ENCODE measurements around the gene PMEPA1. TPM values are rescaled to one million over a fixed set of nuclear protein-coding genes. Genes with fewer than 3 reads are reported as not detected.

PMEPA1 gene
- total RNA-seq, 1 experiment from 2014 or later, result 89.8 TPM

DNA sequence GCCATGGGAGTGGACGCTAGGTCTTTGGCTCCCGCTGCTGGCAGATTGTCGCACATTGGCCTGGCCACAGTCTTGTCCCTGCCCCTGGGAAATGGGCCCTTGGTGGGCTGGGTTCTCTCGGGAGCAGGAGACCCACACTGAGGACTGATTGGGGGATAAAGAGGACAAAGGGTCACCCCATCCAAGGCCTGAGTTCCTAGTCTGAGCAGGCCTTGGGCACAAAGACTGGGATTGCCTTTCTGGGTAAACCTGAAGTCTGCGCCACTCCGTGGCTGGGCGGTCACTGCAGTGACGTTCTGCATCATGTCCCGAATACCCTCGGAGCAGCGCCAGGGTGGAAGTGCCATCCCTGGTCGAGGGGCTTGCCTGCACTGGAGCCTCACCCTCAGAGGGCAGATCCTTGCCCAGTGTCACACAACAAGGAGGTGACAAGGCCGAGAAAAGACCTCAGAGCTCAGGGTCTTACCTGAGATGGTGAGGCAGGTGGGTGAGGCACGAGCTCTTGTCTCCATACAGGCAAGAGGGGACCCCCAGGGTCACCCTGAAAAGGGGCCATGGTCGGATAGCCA lies 53.5 kb downstream of the PMEPA1 start:
- intact Hi-C loops (cut with micrococcal nuclease; ENCODE audit: unreplicated experiment), result no loop called here
- Histone ChIP-seq H3K27me3 (ENCODE audit: control insufficient read depth, insufficient read depth, low read length) (no peaks in the 10 kb centered on the region), H3K4me1 (ENCODE audit: control insufficient read depth, insufficient read depth, low read length) (peaks cover 11% of the 10 kb centered on the region), H3K36me3 (ENCODE audit: control insufficient read depth, insufficient read depth, low read length) (peaks cover 5% of the 10 kb centered on the region), H3K27ac (ENCODE audit: low read length) (no peak overlapping the region), H3K9me3 (ENCODE audit: control insufficient read depth, insufficient read depth, low read depth, low read length) (no peaks in the 10 kb centered on the region), H3K4me3 (ENCODE audit: low read depth in 2 of 2, low read length in 2 of 2) (no peak overlapping the region)
- no TSS peak for BruUV-seq (replicated peaks)
- no peak for DNase-seq (ENCODE audit: low read depth, low spot score)
- TF ChIP-seq TCF7L2 (IDR thresholded peaks at IDR 0.05; ENCODE audit: low read depth, low read length) (no peak), SIN3A (IDR thresholded peaks at IDR 0.05; ENCODE audit: borderline replicate concordance, insufficient read depth, low read depth, low read length) (no peak), POLR2AphosphoS5 (IDR thresholded peaks at IDR 0.05; ENCODE audit: low read depth, low read length) (no peak)
- TF ChIP-seq, protein P1, sequence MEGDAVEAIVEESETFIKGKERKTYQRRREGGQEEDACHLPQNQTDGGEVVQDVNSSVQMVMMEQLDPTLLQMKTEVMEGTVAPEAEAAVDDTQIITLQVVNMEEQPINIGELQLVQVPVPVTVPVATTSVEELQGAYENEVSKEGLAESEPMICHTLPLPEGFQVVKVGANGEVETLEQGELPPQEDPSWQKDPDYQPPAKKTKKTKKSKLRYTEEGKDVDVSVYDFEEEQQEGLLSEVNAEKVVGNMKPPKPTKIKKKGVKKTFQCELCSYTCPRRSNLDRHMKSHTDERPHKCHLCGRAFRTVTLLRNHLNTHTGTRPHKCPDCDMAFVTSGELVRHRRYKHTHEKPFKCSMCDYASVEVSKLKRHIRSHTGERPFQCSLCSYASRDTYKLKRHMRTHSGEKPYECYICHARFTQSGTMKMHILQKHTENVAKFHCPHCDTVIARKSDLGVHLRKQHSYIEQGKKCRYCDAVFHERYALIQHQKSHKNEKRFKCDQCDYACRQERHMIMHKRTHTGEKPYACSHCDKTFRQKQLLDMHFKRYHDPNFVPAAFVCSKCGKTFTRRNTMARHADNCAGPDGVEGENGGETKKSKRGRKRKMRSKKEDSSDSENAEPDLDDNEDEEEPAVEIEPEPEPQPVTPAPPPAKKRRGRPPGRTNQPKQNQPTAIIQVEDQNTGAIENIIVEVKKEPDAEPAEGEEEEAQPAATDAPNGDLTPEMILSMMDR (IDR thresholded peaks at IDR 0.05), result no peak
- TF ChIP-seq, protein P2, sequence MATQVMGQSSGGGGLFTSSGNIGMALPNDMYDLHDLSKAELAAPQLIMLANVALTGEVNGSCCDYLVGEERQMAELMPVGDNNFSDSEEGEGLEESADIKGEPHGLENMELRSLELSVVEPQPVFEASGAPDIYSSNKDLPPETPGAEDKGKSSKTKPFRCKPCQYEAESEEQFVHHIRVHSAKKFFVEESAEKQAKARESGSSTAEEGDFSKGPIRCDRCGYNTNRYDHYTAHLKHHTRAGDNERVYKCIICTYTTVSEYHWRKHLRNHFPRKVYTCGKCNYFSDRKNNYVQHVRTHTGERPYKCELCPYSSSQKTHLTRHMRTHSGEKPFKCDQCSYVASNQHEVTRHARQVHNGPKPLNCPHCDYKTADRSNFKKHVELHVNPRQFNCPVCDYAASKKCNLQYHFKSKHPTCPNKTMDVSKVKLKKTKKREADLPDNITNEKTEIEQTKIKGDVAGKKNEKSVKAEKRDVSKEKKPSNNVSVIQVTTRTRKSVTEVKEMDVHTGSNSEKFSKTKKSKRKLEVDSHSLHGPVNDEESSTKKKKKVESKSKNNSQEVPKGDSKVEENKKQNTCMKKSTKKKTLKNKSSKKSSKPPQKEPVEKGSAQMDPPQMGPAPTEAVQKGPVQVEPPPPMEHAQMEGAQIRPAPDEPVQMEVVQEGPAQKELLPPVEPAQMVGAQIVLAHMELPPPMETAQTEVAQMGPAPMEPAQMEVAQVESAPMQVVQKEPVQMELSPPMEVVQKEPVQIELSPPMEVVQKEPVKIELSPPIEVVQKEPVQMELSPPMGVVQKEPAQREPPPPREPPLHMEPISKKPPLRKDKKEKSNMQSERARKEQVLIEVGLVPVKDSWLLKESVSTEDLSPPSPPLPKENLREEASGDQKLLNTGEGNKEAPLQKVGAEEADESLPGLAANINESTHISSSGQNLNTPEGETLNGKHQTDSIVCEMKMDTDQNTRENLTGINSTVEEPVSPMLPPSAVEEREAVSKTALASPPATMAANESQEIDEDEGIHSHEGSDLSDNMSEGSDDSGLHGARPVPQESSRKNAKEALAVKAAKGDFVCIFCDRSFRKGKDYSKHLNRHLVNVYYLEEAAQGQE (IDR thresholded peaks at IDR 0.05; ENCODE audit: insufficient read depth in 1 of 2, low read depth in 2 of 2, low read length in 1 of 2), result no peak
- ChIA-PET CTCF (no interaction called here), POLR2A (interaction anchor here (0.5 kb wide), 1 partner anchor 42 kb away, joined by 3 read pairs; no protein-coding TSS in a partner anchor)
- in situ Hi-C loops (cut with HindIII; ENCODE audit: low pct_unique_long_range_greater_than_20kb, low sequenced_read_pairs), result no loop called here
- ATAC-seq, result no peak

DNA sequence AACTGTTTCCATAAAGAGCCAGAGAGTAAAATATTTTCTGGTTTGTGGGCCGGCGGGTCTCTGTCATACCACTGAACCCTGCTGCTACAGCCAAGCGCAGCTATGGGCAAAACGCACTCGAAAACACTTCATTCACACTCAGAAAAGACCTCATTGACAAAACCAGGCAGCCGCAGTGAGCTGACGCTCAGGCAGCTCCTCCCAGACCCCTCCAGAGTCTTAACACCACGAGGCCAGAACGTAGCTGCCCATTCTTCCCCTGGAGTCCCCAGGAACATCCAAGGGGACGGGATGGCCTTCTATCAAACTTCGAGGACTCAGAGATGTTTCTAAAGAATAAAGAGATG lies 54.0 kb downstream of the PMEPA1 start:
- H3K27ac ChIP-seq (ENCODE audit: low read length), result no peak overlapping the region
- DNase-seq (ENCODE audit: low read depth, low spot score) (no peak), ATAC-seq (no peak)
- ChIA-PET POLR2A (no interaction called here), CTCF (no interaction called here)
- intact Hi-C loops (cut with micrococcal nuclease; ENCODE audit: unreplicated experiment), result no loop called here
- BruUV-seq (replicated peaks), result no TSS peak
- peaks cover 7% of the 10 kb centered on the region for H3K36me3 ChIP-seq (ENCODE audit: control insufficient read depth, insufficient read depth, low read length)
- H3K27me3 ChIP-seq (ENCODE audit: control insufficient read depth, insufficient read depth, low read length), result no peaks in the 10 kb centered on the region
- peaks cover 11% of the 10 kb centered on the region for H3K4me1 ChIP-seq (ENCODE audit: control insufficient read depth, insufficient read depth, low read length)
- TF ChIP-seq, protein P1 (IDR thresholded peaks at IDR 0.05), result no peak
- TF ChIP-seq, protein P2 (IDR thresholded peaks at IDR 0.05; ENCODE audit: insufficient read depth in 1 of 2, low read depth in 2 of 2, low read length in 1 of 2), result no peak
- TF ChIP-seq POLR2AphosphoS5 (IDR thresholded peaks at IDR 0.05; ENCODE audit: low read depth, low read length) (no peak), TCF7L2 (IDR thresholded peaks at IDR 0.05; ENCODE audit: low read depth, low read length) (no peak), SIN3A (IDR thresholded peaks at IDR 0.05; ENCODE audit: borderline replicate concordance, insufficient read depth, low read depth, low read length) (no peak)
- H3K4me3 ChIP-seq (ENCODE audit: low read depth in 2 of 2, low read length in 2 of 2), result no peak overlapping the region
- H3K9me3 ChIP-seq (ENCODE audit: control insufficient read depth, insufficient read depth, low read depth, low read length), result no peaks in the 10 kb centered on the region
- in situ Hi-C loops (cut with HindIII; ENCODE audit: low pct_unique_long_range_greater_than_20kb, low sequenced_read_pairs), result no loop called here
